Tibial nerve (tissue), 4 donors: Measurements from ENCODE around the gene BMP4. TPM values are rescaled to one million over a fixed set of nuclear protein-coding genes. Genes with fewer than 3 reads are reported as not detected.

Experiments used
- DNase-seq, 2 donors: peaks; one replicate each; pipeline ENCODE4 v3.0.0-alpha.2; 2019; ENCODE audit warnings: low spot score in 2 of 2
- H3K27ac ChIP-seq, 4 donors: fragments of 200-600 bp; sonication (generic) in 3 of 4; one replicate each; pipeline ENCODE4 v1.5.1; 2017 to 2019; ENCODE audit warnings: mild to moderate bottlenecking in 1 of 4
- H3K27me3 ChIP-seq, 2 donors: fragments of 200-600 bp; sonication (generic) in 1 of 2; one replicate each; pipeline versions ENCODE4 v1.5.1 to v1.6.0; 2017 to 2019
- H3K36me3 ChIP-seq, 3 donors: fragments of 200-600 bp; sonication (generic); one replicate each; pipeline ENCODE4 v1.5.1; 2018 to 2019
- H3K4me1 ChIP-seq, 4 donors: fragments of 200-600 bp; sonication (generic) in 3 of 4; one replicate each; pipeline ENCODE4 v1.5.1; 2017 to 2019
- H3K4me3 ChIP-seq, 4 donors: fragments of 200-600 bp; sonication (generic) in 3 of 4; one replicate each; pipeline ENCODE4 v1.5.1; 2017 to 2019; ENCODE audit warnings: mild to moderate bottlenecking in 1 of 4, moderate library complexity in 1 of 4
- H3K9me3 ChIP-seq, 4 donors: fragments of 200-600 bp; sonication (generic) in 3 of 4; one replicate each; pipeline ENCODE4 v1.5.1; 2017 to 2019
- CTCF ChIP-seq, 5 experiments: fragments of 200-600 bp in 3 of 5; fragments of 450-650 bp in 2 of 5; sonication (generic) in 3 of 5; IDR thresholded peaks; one replicate each; pipeline ENCODE4 v1.5.1; 2016 to 2019; ENCODE audit warnings: antibody characterized with exemption in 5 of 5, mild to moderate bottlenecking in 3 of 5, moderate library complexity in 2 of 5
- EP300 ChIP-seq, 2 donors: sonication (generic); formaldehyde crosslinking; IDR thresholded peaks; one replicate each; pipeline ENCODE4 v1.6.1; 2017; ENCODE audit warnings: antibody characterized with exemption in 2 of 2, mild to moderate bottlenecking in 1 of 2
- POLR2A ChIP-seq, 2 donors: fragments of 450-650 bp; IDR thresholded peaks; one replicate each; pipeline ENCODE4 v1.6.1; 2017; ENCODE audit warnings: antibody characterized with exemption in 2 of 2, mild to moderate bottlenecking in 2 of 2, moderate library complexity in 2 of 2
- WGBS, 2 donors: methylation state at CpG; one replicate each; pipeline ENCODE4 v1.1.5; 2018; 5-methylcytosine and 5-hydroxymethylcytosine counted together
- total RNA-seq, 4 donors: library from RNA; depleted of rRNA; stranded (reverse); fragments of >200 nt; gene quantifications; one replicate each; pipeline ENCODE4 v1.1.0, GENCODE V29; 2016

BMP4 gene
- total RNA-seq, 4 donors from 2014 or later: 5.1 to 21.6 (median 14.8) TPM

- Histone ChIP-seq H3K9me3 (no peaks in the 10 kb centered on the region), H3K4me1 (no peaks in the 10 kb centered on the region), H3K27me3 (no peaks in the 10 kb centered on the region), H3K4me3 (no peak overlapping the region), H3K27ac (no peak overlapping the region), H3K36me3 (no peaks in the 10 kb centered on the region)
- DNase-seq: no peak
- TF ChIP-seq POLR2A (IDR thresholded peaks at IDR 0.05) (no peak), EP300 (IDR thresholded peaks at IDR 0.05) (no peak), CTCF (IDR thresholded peaks at IDR 0.05) (no peak)
- WGBS, 2 donors: 38 to 42% methylated on average over 1 of the region's 1 CpG
These were observed 40.4 kb downstream of the BMP4 start for GRCh38 chr14:53916239-53916638.

GRCh38 chr14:53915364-53916014 lies 41.1 kb downstream of the BMP4 start:
- TF ChIP-seq CTCF (IDR thresholded peaks at IDR 0.05): no peak
- TF ChIP-seq EP300 (IDR thresholded peaks at IDR 0.05): no peak
- TF ChIP-seq POLR2A (IDR thresholded peaks at IDR 0.05): no peak
- Histone ChIP-seq H3K27ac (no peak overlapping the region), H3K36me3 (no peaks in the 10 kb centered on the region), H3K4me1 (no peaks in the 10 kb centered on the region), H3K27me3 (no peaks in the 10 kb centered on the region), H3K9me3 (no peaks in the 10 kb centered on the region), H3K4me3 (no peak overlapping the region)
- no peak for DNase-seq
- 66 to 67% methylated on average over 4 of the region's 4 CpGs for WGBS, 2 donors

- DNase-seq: no peak
- no peaks in the 10 kb centered on the region for H3K9me3 ChIP-seq
- TF ChIP-seq CTCF (IDR thresholded peaks at IDR 0.05) (no peak), EP300 (IDR thresholded peaks at IDR 0.05) (no peak), POLR2A (IDR thresholded peaks at IDR 0.05) (no peak)
- no peak overlapping the region for H3K4me3 ChIP-seq
- no peaks in the 10 kb centered on the region for H3K36me3 ChIP-seq
- 36 to 47% methylated on average over 1 of the region's 1 CpG for WGBS, 2 donors
- no peaks in the 10 kb centered on the region for H3K27me3 ChIP-seq
- H3K4me1 ChIP-seq: no peaks in the 10 kb centered on the region
- H3K27ac ChIP-seq: no peak overlapping the region
These were observed 44.6 kb downstream of the BMP4 start for GRCh38 chr14:53912021-53912420.

DNA sequence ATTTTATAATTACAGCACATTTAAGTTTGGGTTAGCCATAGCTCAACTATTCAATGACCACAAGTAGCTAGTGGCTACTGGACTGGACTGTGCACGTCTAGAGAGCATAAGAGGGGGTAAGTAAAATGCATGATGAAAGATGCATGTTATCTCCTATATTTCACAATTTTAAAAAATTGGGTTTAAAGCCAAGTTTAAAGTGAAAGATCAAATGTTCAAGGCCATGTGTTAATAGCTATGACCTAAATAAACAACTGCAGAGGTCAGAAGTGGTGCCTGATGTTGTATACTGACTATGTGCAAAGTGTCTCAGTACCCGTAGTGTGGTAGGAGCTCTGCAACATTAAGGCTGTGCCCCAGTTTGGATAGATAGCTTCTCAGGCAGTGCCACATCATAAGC lies 48.2 kb downstream of the BMP4 start:
- Histone ChIP-seq H3K9me3 (peaks cover 0 to 18% (median 0%) of the 10 kb centered on the region in 4 donors), H3K27ac (no peak overlapping the region), H3K4me1 (no peaks in the 10 kb centered on the region), H3K4me3 (no peak overlapping the region), H3K36me3 (no peaks in the 10 kb centered on the region), H3K27me3 (no peaks in the 10 kb centered on the region)
- no peak for DNase-seq
- no peak for TF ChIP-seq EP300 (IDR thresholded peaks at IDR 0.05)
- no peak for TF ChIP-seq POLR2A (IDR thresholded peaks at IDR 0.05)
- TF ChIP-seq CTCF (IDR thresholded peaks at IDR 0.05): no peak
- WGBS, 2 donors: 48 to 51% methylated on average over 2 of the region's 2 CpGs

DNA sequence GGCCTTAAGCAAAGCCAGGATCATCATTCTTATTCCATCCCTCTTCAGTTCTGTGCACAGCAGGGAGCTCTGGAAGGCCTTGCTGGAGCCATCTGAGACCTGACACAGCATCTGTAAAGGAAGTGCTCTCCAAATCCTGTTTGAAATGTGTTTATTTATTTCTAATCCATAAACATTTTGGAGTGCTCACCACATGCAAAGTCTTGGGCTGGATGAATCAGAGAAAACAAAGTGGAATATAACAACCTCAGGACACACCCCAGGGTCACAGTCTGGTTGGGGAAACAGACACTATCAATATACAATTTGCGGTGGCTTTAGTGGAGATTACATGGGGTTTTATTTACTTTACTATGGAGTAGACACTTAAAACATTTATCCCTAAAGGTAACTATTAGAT lies 54.3 kb downstream of the BMP4 start:
- no peak for DNase-seq
- Histone ChIP-seq H3K4me1 (no peaks in the 10 kb centered on the region), H3K36me3 (no peaks in the 10 kb centered on the region), H3K9me3 (peaks cover 0 to 18% (median 0%) of the 10 kb centered on the region in 4 donors), H3K4me3 (no peak overlapping the region), H3K27ac (no peak overlapping the region), H3K27me3 (no peaks in the 10 kb centered on the region)
- WGBS, 2 donors: 92 to 94% methylated on average over 1 of the region's 1 CpG
- TF ChIP-seq EP300 (IDR thresholded peaks at IDR 0.05) (no peak), POLR2A (IDR thresholded peaks at IDR 0.05) (no peak), CTCF (IDR thresholded peaks at IDR 0.05) (no peak)
